K562 (cell line): ENCODE measurements around the gene SPTLC3. TPM values are rescaled to one million over a fixed set of nuclear protein-coding genes. Genes with fewer than 3 reads are reported as not detected.

Experiments
- ATAC-seq: fragments of 200-7000 bp; cut with Tn5 transposase; 3 replicates; pipeline ENCODE4 v1.9.1; 2020; ENCODE audit warnings: moderate library complexity
- BruUV-seq: library from RNA; stranded (reverse); fragments of 400-500 nt; replicated peaks from 2 replicates; lab custom pipeline; 2021; lab: Mats Ljungman, UMichigan
- CTCF ChIA-PET: fragments of 300-600 bp; formaldehyde crosslinking; extraction: SDS; loops from one replicate; lab custom pipeline; 2021; ENCODE audit warnings: low intra/inter-chr PET ratio; lab: Yijun Ruan, JAX
- POLR2A ChIA-PET: fragments of 300-600, 350-650 bp; sonication (Branson Sonifier 250); formaldehyde crosslinking; extraction: SDS; loops from one replicate; lab custom pipeline; 2021; ENCODE audit warnings: antibody characterized with exemption, inconsistent platforms; lab: Yijun Ruan, JAX
- DNase-seq, 4 experiments: peaks; one replicate each; pipeline versions ENCODE4 v3.0.0 to v3.0.0-alpha.2; 2011 to 2018; ENCODE audit warnings: low spot score in 3 of 4, mixed read lengths in 3 of 4; ENCODE audit errors: extremely low read depth in 1 of 4
- FAIRE-seq: peaks from 2 replicates; lab custom pipeline; 2011; peaks lifted over from hg19 to GRCh38; lab: Jason Lieb, UNC
- H2AFZ ChIP-seq: 2 replicates; pipeline ENCODE4 v1.6.0; 2011; ENCODE audit warnings: low read depth, low read length, control low read depth, inconsistent platforms
- H3K27ac ChIP-seq: fragments of 200-600 bp; 3 replicates; pipeline ENCODE4 v1.8.0; 2011; ENCODE audit warnings: low read depth, mild to moderate bottlenecking, control low read depth, inconsistent platforms, low read length, moderate library complexity, mixed read lengths; ENCODE audit errors: extremely low read depth
- H3K27me3 ChIP-seq, 2 experiments: fragments of 300-600 bp in 1 of 2; 2 replicates in 1 of 2; 3 replicates in 1 of 2; pipeline versions ENCODE4 v1.6.0 to v1.8.0; 2011; ENCODE audit warnings: inconsistent platforms in 2 of 2, low read length in 2 of 2, mild to moderate bottlenecking in 1 of 2, mixed read lengths in 1 of 2, moderate library complexity in 1 of 2; ENCODE audit not compliant: control insufficient read depth in 2 of 2, insufficient read depth in 2 of 2
- H3K36me3 ChIP-seq: fragments of 300-600 bp; 3 replicates; pipeline ENCODE4 v1.8.0; 2011; ENCODE audit warnings: mild to moderate bottlenecking, low read length, inconsistent platforms; ENCODE audit not compliant: control insufficient read depth, insufficient read depth
- H3K4me1 ChIP-seq, 2 experiments: fragments of 200-600 bp in 1 of 2; replicated peaks in 1 of 2; 2 replicates in 1 of 2; 3 replicates in 1 of 2; pipeline versions ENCODE4 v1.5.1 to v1.8.0; 2011; ENCODE audit warnings: inconsistent platforms in 2 of 2, low read length in 2 of 2, mild to moderate bottlenecking in 1 of 2, mixed read lengths in 1 of 2, moderate library complexity in 1 of 2; ENCODE audit not compliant: control insufficient read depth in 2 of 2, insufficient read depth in 2 of 2
- H3K4me2 ChIP-seq: 2 replicates; pipeline ENCODE4 v1.6.1; 2011; ENCODE audit warnings: low read length, control low read depth, inconsistent platforms, mixed read lengths; ENCODE audit not compliant: insufficient read depth
- H3K4me3 ChIP-seq: fragments of 200-600 bp; sonication (generic), shearing (Covaris generic); 2 replicates; pipeline ENCODE4 v1.5.1; 2016; ENCODE audit warnings: control low read depth, inconsistent platforms
- H3K79me2 ChIP-seq: fragments of 200-600 bp; 3 replicates; pipeline ENCODE4 v1.8.0; 2011; ENCODE audit warnings: low read length, inconsistent platforms; ENCODE audit not compliant: control insufficient read depth, insufficient read depth
- H3K9ac ChIP-seq, 2 experiments: 2 replicates each; pipeline versions ENCODE4 v1.6.0 to v1.6.1; 2011; ENCODE audit warnings: low read depth in 2 of 2, low read length in 2 of 2, control low read depth in 1 of 2, inconsistent platforms in 1 of 2, mild to moderate bottlenecking in 1 of 2, mixed read lengths in 1 of 2; ENCODE audit not compliant: insufficient read depth in 1 of 2
- H3K9me1 ChIP-seq: one replicate; pipeline ENCODE4 v1.6.0; 2011; ENCODE audit warnings: inconsistent platforms, mild to moderate bottlenecking, low read length, moderate library complexity; ENCODE audit not compliant: control insufficient read depth, insufficient read depth
- H3K9me3 ChIP-seq: replicated peaks from 2 replicates; pipeline ENCODE4 v1.5.1; 2011; ENCODE audit warnings: low read depth, low read length, inconsistent platforms; ENCODE audit not compliant: control insufficient read depth, insufficient read depth
- H4K20me1 ChIP-seq: replicated peaks from 2 replicates; pipeline ENCODE4 v1.6.1; 2011; ENCODE audit warnings: low read length, inconsistent platforms, mixed read lengths; ENCODE audit not compliant: control insufficient read depth, insufficient read depth
- WGBS: fragments of 100-300 bp; shearing (Covaris generic); methylation state at CpG from one replicate; pipeline ENCODE4 v1.1.6; 2016; ENCODE audit warnings: low coverage, mixed read lengths; ENCODE audit not compliant: insufficient coverage; ENCODE audit errors: missing lambda C conversion rate; 5-methylcytosine and 5-hydroxymethylcytosine counted together
- in situ Hi-C: fragments of 300-500 bp; cut with MboI; formaldehyde crosslinking; loops from 4 replicates; pipeline ENCODE4 v1.15.0; 2018; ENCODE audit warnings: inconsistent platforms, mixed read lengths
- intact Hi-C: fragments of 100-400 bp; cut with micrococcal nuclease; formaldehyde crosslinking; loops from 2 replicates; pipeline ENCODE4 v1.14.2; 2022
- polyA plus RNA-seq, 8 experiments: library from polyadenylated mRNA; depleted of rRNA in 4 of 8; stranded (reverse) in 5 of 8; unstranded in 3 of 8; fragments of >200 nt; fragmentation: Nextera tagmentation in 2 of 8; fragmentation: Illumina TruSeq in 1 of 8; extraction: Ambion mirVana in 2 of 8; extraction: Trizol in 1 of 8; gene quantifications; 2 replicates each; pipeline versions ENCODE4 v1.2.1 to v1.2.3, GENCODE V29; 2011 to 2014; ENCODE audit warnings: inconsistent platforms in 1 of 8, missing spikeins in 1 of 8
- total RNA-seq, 7 experiments: library from RNA; depleted of rRNA in 6 of 7; stranded (reverse); fragments of >200 nt in 6 of 7; fragmentation: Illumina TruSeq in 2 of 7; extraction: Trizol in 2 of 7; gene quantifications; 2 replicates each; pipeline versions ENCODE4 v1.2.1 to v1.2.3, GENCODE V29; 2011 to 2021; ENCODE audit warnings: low replicate concordance in 1 of 7
- TF ChIP-seq, protein P1 (sequence below): sonication (generic); formaldehyde crosslinking; IDR thresholded peaks from 2 replicates; pipeline ENCODE4 v1.8.0; 2023; ENCODE audit warnings: mild to moderate bottlenecking, missing genetic modification reagents

The SPTLC3 gene
- total and polyA plus RNA-seq, 9 of the 15 experiments (the other 6 are each of a cell fraction or from before 2014, with no cell fraction given): not detected

DNA sequence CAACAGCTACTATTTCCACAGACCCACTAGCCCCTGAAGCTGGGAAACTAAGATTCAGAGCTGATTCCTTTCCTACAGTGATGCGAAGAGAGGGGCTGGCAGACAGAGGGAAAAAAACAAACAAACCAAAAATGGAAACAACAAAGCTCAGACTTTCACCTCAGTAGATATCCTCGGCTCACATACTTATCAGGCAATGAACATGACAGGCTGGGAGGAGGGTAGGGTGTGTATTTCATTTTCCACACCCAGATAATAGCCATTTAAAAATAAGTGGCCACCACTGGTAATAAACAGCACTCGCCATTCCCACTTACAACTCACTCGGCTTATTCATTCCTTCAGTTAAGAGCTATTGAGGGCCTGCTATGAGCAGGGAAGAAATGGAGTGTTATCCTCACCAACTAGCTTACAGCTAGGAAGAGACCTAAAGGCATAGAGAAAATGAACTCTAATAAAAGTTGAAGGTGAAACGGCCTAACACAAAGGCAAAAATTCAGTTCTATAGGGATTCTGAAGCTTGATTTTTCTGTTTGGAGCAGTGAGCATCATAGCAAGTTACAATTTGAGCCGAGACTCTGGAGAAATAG lies 32.0 kb upstream of the SPTLC3 start:
- Histone ChIP-seq H3K9ac (no peak overlapping the region), H3K27me3 (no peaks in the 10 kb centered on the region), H3K4me3 (no peak overlapping the region), H3K79me2 (no peaks in the 10 kb centered on the region), H2AFZ (no peak overlapping the region), H3K4me1 (no peaks in the 10 kb centered on the region), H3K36me3 (no peaks in the 10 kb centered on the region), H3K9me3 (no peaks in the 10 kb centered on the region), H3K27ac (no peak overlapping the region), H4K20me1 (no peaks in the 10 kb centered on the region), H3K9me1 (no peaks in the 10 kb centered on the region), H3K4me2 (no peak overlapping the region)
- ATAC-seq: no peak
- intact Hi-C loops (no loop called here), in situ Hi-C loops (no loop called here)
- 0% methylated on average over 6 of the region's 6 CpGs for WGBS
- TF ChIP-seq, protein P1, sequence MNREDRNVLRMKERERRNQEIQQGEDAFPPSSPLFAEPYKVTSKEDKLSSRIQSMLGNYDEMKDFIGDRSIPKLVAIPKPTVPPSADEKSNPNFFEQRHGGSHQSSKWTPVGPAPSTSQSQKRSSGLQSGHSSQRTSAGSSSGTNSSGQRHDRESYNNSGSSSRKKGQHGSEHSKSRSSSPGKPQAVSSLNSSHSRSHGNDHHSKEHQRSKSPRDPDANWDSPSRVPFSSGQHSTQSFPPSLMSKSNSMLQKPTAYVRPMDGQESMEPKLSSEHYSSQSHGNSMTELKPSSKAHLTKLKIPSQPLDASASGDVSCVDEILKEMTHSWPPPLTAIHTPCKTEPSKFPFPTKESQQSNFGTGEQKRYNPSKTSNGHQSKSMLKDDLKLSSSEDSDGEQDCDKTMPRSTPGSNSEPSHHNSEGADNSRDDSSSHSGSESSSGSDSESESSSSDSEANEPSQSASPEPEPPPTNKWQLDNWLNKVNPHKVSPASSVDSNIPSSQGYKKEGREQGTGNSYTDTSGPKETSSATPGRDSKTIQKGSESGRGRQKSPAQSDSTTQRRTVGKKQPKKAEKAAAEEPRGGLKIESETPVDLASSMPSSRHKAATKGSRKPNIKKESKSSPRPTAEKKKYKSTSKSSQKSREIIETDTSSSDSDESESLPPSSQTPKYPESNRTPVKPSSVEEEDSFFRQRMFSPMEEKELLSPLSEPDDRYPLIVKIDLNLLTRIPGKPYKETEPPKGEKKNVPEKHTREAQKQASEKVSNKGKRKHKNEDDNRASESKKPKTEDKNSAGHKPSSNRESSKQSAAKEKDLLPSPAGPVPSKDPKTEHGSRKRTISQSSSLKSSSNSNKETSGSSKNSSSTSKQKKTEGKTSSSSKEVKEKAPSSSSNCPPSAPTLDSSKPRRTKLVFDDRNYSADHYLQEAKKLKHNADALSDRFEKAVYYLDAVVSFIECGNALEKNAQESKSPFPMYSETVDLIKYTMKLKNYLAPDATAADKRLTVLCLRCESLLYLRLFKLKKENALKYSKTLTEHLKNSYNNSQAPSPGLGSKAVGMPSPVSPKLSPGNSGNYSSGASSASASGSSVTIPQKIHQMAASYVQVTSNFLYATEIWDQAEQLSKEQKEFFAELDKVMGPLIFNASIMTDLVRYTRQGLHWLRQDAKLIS: no peak
- ChIA-PET POLR2A (no interaction called here), CTCF (no interaction called here)
- DNase-seq: no peak
- no peak for FAIRE-seq
- BruUV-seq: no TSS peak
